OCI-LY3 (cell line): ENCODE data around the gene RNH1.

ENCODE experiments used
- H2AFZ ChIP-seq: fragments of 200-600, 300-600 bp; shearing (Covaris generic); 2 replicates; pipeline ENCODE4 v1.6.0; 2014; ENCODE audit warnings: antibody characterized with exemption, low read depth, low read length
- H3K27ac ChIP-seq: fragments of 200-600, 300-600 bp; sonication (generic); 2 replicates; pipeline ENCODE4 v1.5.1; 2014; ENCODE audit warnings: mild to moderate bottlenecking, low read length, moderate library complexity, mixed read lengths
- H3K27me3 ChIP-seq: fragments of 200-600, 300-600 bp; sonication (generic); 2 replicates; pipeline ENCODE4 v1.6.1; 2014; ENCODE audit warnings: low read depth, low read length, mixed read lengths
- H3K36me3 ChIP-seq: fragments of 200-600, 300-600 bp; sonication (generic); replicated peaks from 2 replicates; pipeline ENCODE3; 2014; ENCODE audit warnings: low read depth, low read length, mixed read lengths
- H3K4me1 ChIP-seq: fragments of 300-600, 200-600 bp; sonication (generic); 2 replicates; pipeline ENCODE4 v1.6.1; 2014; ENCODE audit warnings: low read length, mixed read lengths
- H3K4me2 ChIP-seq: fragments of 200-600, 300-600 bp; sonication (generic); 2 replicates; pipeline ENCODE4 v1.6.1; 2014; ENCODE audit warnings: low read length, mixed read lengths
- H3K4me3 ChIP-seq: fragments of 300-600, 200-600 bp; sonication (generic); 2 replicates; pipeline ENCODE4 v1.5.1; 2014; ENCODE audit warnings: antibody characterized with exemption, mild to moderate bottlenecking, low read length, moderate library complexity
- H3K79me2 ChIP-seq: fragments of 300-600, 200-600 bp; shearing (Covaris generic); 2 replicates; pipeline ENCODE4 v1.6.1; 2014; ENCODE audit warnings: mild to moderate bottlenecking, low read length, mixed read lengths
- H3K9ac ChIP-seq: fragments of 300-600, 200-600 bp; shearing (Covaris generic); 2 replicates; pipeline ENCODE4 v1.6.0; 2014; ENCODE audit warnings: mild to moderate bottlenecking, low read length, moderate library complexity
- H3K9me3 ChIP-seq: fragments of 200-600, 300-600 bp; shearing (Covaris generic); 2 replicates; pipeline ENCODE4 v1.6.1; 2014; ENCODE audit warnings: low read length, mixed read lengths; ENCODE audit not compliant: insufficient read depth
- H4K20me1 ChIP-seq: fragments of 200-600, 300-600 bp; sonication (generic); 2 replicates; pipeline ENCODE4 v1.6.1; 2016; ENCODE audit warnings: low read length, mixed read lengths; ENCODE audit not compliant: insufficient read depth
- CTCF ChIP-seq: fragments of 200-600, 300-600 bp; sonication (generic); IDR thresholded peaks from 2 replicates; pipeline ENCODE4 v1.5.1; 2014; ENCODE audit warnings: antibody characterized with exemption, low read length, low read depth
- EZH2phosphoT487 ChIP-seq: fragments of 200-600 bp; shearing (Covaris generic); IDR thresholded peaks from 2 replicates; pipeline ENCODE4 v1.6.1; 2018; ENCODE audit warnings: antibody characterized with exemption, mixed run types, low read depth

RNH1 gene

GRCh38 chr11:554428-555226 is 47.6 kb upstream of the RNH1 start:
- Histone ChIP-seq H3K4me3 (peak overlapping the region; percentile 74), H3K9ac (peak overlapping the region; percentile 49), H3K79me2 (no peaks in the 10 kb centered on the region), H3K4me2 (peak overlapping the region; percentile 82), H3K4me1 (peaks cover 13% of the 10 kb centered on the region; the same call in 1 of the 2 replicates), H3K27me3 (no peaks in the 10 kb centered on the region), H3K36me3 (no peaks in the 10 kb centered on the region), H4K20me1 (no peaks in the 10 kb centered on the region), H2AFZ (peak overlapping the region; percentile 6; the same call in 1 of the 2 replicates), H3K9me3 (no peaks in the 10 kb centered on the region), H3K27ac (no peak overlapping the region)
- TF ChIP-seq CTCF = peak; percentile 46
- no peak for TF ChIP-seq EZH2phosphoT487

GRCh38 chr11:553988-554340 is 46.9 kb upstream of the RNH1 start:
- peak overlapping the region; percentile 73; the same call in 1 of the 2 replicates for H3K4me3 ChIP-seq
- no peaks in the 10 kb centered on the region for H3K36me3 ChIP-seq
- TF ChIP-seq EZH2phosphoT487 = no peak
- TF ChIP-seq CTCF = no peak
- no peak overlapping the region for H2AFZ ChIP-seq
- H3K27me3 ChIP-seq = no peaks in the 10 kb centered on the region
- H3K27ac ChIP-seq = no peak overlapping the region
- H3K4me2 ChIP-seq = peak overlapping the region; percentile 64
- H3K79me2 ChIP-seq = no peaks in the 10 kb centered on the region
- H3K9me3 ChIP-seq = no peaks in the 10 kb centered on the region
- peak overlapping the region; percentile 49; the same call in 1 of the 2 replicates for H3K9ac ChIP-seq
- 0 out of 2 replicates have a peak, but pooled peaks cover 7% of the 10 kb centered on the region for H3K4me1 ChIP-seq
- H4K20me1 ChIP-seq = no peaks in the 10 kb centered on the region

- H3K4me3 ChIP-seq = no peak overlapping the region
- no peaks in the 10 kb centered on the region for H4K20me1 ChIP-seq
- no peak overlapping the region for H2AFZ ChIP-seq
- no peak overlapping the region for H3K9ac ChIP-seq
- H3K9me3 ChIP-seq = no peaks in the 10 kb centered on the region
- no peaks in the 10 kb centered on the region for H3K27me3 ChIP-seq
- no peaks in the 10 kb centered on the region for H3K79me2 ChIP-seq
- H3K4me2 ChIP-seq = no peak overlapping the region
- no peak overlapping the region for H3K27ac ChIP-seq
- no peaks in the 10 kb centered on the region for H3K36me3 ChIP-seq
- 0 out of 2 replicates have a peak, but pooled peaks cover 7% of the 10 kb centered on the region for H3K4me1 ChIP-seq
- TF ChIP-seq CTCF = no peak
- TF ChIP-seq EZH2phosphoT487 = no peak
Observed at GRCh38 chr11:553083-553987, 46.3 kb upstream of the RNH1 start.

- Histone ChIP-seq H3K4me1 (0 out of 2 replicates have a peak, but pooled peaks cover 7% of the 10 kb centered on the region), H3K9me3 (no peaks in the 10 kb centered on the region), H3K27ac (no peak overlapping the region), H3K9ac (no peak overlapping the region), H3K79me2 (no peaks in the 10 kb centered on the region), H3K4me2 (no peak overlapping the region), H3K27me3 (no peaks in the 10 kb centered on the region), H3K36me3 (no peaks in the 10 kb centered on the region), H2AFZ (no peak overlapping the region), H4K20me1 (no peaks in the 10 kb centered on the region), H3K4me3 (no peak overlapping the region)
- TF ChIP-seq EZH2phosphoT487 (no peak), CTCF (no peak)
Observed at GRCh38 chr11:551596-551995, 44.6 kb upstream of the RNH1 start.
